ENCODE results near the gene YARS1.

- no peak for TF ChIP-seq CTCF (IDR thresholded peaks at IDR 0.05; ENCODE audit: insufficient read depth, low read depth, low read length)
- TF ChIP-seq EZH2 (IDR thresholded peaks at IDR 0.05; ENCODE audit: insufficient read depth, low read length), result no peak
These were observed 67.4 kb downstream of the YARS1 start for GRCh38 chr1:32749771-32750170.

Data from astrocyte (in vitro differentiated cells and primary cell).